T-helper 22 cell (primary cell): ENCODE results near the gene MEIOB.
"Not testable (repeated sequence)": the region's sequence is repeated elsewhere in the genome, so short reads cannot be mapped to it uniquely, and the experiment has no call there.

Experiments used
- DNase-seq: peaks from one replicate; pipeline ENCODE4 v3.0.0-alpha.2; 2020; ENCODE audit warnings: low read depth

Gene MEIOB

DNA sequence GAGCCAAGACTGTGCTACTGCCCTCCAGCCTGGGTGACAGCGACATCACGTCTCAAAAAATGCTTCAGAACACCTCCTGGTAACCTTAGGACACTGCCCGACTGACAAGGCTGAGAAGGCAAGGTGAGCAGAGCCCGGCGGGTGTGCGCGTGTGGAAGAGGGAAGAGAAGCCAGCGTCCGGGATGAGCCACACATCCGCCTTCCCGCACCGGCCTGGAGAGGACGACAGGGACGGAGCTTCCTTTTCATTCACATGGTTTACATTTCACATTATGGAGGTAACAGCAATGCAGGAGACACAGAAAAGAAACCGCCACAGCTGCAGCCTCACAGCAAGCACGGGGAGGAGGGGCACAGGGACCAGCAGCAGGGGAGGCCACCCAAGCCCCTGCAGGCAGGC lies 61.9 kb downstream of the MEIOB start:
- DNase-seq: no peak

DNA sequence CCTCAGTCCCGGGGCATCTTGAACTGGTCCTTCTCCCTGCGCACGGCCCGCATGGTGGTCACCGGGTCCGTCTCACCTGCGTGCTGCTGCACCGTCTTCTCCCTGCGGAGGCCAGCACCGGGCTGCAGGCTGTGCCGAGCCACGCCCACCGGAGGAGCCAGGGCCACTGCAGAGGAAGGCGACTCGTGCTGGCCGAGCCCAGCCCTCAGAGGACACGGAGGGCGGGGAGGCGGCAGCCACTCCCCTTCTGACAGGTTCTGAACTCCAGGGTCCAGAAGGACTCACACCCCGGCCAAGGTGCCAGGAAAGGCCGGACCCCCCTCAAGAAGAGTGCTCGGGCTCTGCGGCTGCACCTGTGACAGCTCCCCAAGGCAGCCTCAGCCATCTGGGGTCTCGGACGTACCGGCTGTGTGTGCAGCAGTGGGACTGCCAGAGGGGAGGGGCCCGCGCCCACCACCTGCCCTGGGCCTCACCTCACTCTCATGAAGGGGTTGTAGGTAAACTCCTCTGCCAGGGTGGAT lies 62.6 kb downstream of the MEIOB start:
- DNase-seq: no peak

DNA sequence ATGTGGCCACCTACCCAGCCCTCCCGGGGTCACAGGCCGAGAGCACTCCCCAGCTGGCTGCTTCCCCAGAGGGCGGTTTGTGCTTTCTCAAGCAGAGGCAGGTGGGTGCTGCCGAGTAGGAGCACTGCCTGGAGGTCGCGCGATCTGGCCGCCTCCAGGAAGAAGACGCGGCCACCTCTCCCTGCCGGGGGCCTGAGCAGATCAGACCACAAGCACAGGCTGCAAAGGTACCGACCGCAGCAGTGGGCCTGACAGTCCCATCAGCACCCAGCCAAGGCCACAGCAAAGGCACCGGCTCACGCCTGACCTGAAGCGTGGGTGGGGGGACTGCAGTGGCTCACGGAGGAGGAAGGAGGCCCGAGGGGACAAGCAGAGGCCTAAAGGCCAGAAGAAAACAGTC lies 63.3 kb downstream of the MEIOB start:
- no peak for DNase-seq

DNA sequence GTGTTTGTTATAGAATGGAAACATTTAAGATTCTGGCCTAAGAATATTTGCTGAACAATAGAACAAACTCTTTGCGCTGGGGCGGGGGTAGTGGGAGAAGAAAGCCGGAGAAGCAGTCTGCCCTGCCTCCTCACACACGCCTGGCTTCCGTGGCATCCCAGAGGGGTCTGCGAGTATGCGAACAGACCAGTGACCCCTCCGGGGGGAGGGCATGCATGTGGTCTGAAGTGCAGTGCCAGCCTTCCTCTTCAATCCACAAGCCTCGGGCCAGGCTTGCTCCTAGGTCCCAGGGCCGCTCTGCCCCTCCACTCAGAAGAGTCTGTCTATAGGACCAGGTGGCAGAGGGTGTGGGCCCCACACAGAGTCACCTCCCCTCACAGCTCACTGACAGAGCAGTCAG lies 64.3 kb downstream of the MEIOB start:
- DNase-seq: no peak

DNA sequence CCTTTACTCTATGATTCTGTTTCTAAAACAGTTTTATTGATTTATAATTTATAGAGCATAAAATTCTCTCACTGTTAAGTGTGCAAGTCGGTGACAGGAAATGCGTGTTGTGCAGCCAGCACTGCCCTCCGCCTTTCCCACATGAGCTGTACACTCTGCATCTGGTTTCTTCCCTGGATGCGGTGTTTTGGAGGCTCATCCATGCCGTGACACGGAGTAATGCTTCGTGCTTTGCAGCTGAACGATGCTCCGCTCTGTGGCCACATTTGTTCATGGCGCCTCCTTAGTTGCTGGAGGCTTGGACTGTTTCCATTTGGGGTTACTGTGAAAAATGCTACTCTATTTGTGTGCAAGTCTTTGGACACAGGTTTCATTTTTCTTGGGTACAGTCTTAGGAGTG lies 71.3 kb downstream of the MEIOB start:
- DNase-seq: no peak

DNA sequence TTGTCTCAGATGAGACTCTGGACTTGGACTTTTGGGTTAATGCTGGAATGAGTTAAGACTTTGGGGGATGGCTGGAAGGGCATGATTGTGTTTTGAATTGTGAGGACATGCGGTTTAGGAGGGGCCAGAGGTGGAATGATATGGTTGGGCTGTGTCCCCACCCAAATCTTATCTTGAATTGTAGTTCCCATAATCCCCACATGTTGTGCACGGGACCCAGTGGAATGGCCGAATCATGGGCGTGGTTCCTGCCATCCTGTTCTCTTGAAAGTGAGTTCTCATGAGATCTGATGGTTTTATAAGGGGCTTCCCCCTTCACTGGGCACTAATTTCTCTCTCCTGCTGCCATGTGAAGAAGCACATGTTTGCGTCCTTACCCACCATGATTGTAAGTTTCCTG lies 72.7 kb downstream of the MEIOB start:
- DNase-seq: not testable (repeated sequence)

DNA sequence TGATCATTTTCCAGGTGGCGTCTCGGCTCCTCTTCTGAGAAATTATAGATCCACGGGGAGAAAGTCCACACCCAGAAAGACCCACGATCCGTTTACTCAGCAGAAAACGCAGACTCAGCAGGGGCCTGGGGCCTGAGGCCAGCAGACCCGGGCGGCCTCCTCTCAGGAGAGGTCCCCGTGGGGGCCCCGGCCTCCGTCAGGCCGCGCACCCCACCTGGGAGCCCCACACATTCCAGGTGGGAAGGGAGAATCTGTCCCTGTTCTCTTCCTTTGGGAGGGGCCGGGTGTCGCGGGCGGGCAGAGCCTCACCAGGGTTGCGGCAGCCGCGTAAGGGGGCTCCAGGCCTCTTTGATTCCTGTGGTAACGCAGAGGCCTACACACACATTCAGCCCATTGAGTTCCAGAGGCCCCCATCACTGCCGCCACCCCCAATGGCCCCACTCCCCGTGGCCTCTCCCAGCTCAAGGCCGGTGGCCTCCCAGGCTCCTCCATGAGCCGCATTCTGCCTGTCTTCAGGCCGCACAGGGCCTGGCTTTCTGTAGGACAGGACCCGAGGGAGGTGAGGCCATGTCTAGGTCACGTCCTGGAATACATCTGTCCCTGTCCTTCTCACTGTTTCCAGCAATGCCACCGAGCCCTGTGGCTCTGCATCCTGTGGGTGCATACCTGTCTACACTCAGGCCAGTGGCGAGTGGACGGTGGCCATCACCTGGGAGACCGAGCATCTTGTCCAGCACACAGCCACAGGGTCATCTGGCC lies 76.9 kb downstream of the MEIOB start:
- DNase-seq: no peak

DNA sequence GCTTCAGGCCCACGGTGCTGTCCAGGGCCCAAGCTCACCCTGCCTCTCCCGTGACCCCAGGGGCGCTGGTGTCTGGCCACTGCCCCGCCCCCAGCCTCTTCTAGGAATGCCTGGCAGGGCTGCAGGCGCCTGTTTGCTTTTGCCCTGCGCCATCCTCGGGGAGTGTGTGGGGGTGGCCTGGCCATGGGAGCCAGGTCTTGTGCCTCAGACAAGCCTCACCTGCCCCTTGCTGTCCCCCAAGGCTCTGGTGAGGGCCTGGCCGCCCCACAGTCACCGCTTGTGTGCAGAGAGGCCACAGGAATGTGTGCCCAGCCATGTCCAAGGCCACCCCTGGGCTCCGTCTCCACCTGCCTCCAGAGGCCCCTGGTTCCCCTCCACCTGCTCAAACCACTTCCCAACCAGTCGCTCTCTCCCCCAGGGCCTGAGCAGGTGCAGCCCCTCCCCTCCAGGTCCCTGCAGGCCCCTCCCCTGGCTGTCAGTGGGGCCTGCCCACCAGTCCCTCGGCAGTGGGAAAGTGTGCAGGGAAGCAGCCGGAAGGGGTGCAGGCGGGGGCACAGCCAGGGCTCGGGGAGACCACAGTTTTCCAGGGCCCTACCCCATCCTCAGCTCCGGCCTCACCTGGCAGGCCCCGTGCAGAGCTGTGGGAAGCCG lies 77.6 kb downstream of the MEIOB start:
- DNase-seq: no peak

DNA sequence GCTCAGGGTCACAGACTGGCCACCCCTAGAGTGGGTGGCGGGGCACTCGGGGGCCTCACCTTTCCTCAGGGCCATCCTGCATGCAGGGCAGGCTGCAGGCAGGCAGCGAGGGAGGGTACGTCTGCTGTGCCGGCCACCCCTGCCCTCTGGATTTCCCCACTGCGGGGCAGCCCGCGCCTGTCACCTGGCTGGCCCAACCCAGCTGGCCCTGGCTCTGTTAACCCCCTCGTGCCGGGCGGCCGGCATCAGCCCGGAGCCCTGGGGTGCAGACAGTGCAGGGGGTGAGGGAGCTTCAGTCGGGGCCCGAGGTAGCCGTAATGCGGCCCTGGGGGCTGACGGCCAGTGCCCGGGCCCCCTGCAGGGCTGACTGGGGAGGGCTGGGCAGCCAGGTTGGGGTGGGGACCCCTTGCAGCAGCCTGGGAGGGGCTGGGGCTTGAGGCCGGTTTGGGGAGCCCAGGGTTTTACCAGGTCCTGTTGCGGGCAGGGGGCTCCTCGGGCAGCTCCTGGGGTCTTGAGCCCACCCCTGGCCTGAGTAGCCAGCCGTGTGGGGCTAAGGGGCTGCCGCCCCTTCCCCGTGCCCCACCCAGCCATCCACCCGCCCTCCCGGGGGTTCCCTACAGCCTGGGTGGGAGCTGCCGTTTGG lies 78.3 kb downstream of the MEIOB start, which contains the start of gene IGFALS:
Gene IGFALS (minus strand): TSS at position 128 of the 643 bp plus-strand sequence. CDS start 53 bp downstream, at position 75.
- no peak for DNase-seq

DNA sequence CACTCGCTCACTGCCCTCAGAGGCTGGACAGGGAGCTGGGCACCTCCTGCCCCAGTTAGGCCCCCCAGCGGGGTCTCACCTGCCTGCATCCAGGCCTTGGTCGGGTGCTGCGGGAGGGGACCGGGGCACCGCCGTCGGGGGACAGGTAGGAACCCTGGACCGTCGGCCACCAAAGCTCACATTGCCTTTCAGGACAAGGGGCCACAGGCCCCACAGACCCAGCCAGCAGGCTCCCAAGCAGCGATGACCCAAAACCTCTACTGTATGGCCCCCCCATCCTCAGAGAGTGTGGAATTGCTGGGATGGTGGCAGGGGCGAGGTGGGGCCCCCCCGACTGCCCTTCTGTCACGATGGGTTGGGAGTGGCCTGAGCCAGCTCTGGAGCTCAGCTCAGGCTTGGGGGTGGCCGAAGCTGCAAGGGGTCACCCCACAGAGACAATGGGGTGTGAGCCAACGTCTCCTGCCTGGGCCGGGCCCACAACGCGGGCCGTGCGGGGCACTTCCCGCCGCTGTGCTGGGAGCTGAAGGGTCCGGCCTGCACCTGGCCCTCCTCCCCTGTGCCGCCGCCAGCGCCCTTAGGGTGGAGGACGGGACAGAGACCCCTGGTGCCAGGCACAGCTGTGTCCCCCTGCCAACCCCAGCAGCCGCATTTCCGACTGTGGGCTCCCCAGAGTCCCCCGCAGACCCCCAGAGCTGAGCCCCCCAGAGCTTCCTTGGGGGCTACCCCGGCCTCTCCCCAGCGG lies 79.0 kb downstream of the MEIOB start:
- DNase-seq: no peak

DNA sequence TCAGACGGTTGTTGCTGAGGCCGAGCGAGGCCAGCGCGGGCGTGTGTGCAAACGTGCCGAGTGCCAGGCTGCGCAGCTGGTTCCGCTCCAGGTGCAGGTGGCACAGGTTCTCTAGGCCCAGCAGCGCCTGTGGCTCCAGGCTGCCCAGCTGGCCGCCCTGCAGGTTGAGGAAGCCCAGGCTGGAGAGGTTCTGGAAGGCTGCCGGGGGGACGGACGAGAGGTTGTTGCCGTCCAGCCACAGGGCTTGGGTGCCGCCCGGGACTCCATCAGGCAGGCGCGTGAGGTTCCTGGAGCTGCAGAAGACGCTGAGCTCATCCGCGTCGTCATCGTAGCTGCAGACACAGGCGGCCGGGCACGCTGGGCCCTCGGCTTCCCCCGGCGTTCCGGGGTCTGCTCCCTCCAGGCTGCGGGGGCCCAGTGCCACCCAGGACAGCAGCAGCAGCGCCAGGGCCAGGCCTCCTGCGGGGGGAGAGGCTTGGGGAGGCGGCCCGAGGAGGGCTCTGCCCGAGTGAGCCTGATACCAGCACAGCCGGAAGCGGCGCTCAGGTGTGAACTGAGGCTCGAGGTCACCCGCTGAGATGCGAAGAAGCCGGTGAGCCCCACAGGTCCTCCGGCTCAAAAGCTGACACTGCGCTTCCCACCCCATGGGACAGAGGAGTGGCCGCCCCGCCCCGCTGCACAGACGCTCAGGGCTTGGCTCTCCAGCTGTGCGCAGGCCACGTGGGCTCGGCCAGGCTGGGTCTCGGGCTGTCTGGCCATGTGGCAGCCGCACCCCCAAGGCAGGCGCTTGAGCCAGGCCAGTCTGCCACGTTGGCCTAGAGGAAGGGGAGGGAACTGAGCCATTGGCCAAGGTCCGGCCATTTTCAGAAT lies 79.8 kb downstream of the MEIOB start:
- no peak for DNase-seq

DNA sequence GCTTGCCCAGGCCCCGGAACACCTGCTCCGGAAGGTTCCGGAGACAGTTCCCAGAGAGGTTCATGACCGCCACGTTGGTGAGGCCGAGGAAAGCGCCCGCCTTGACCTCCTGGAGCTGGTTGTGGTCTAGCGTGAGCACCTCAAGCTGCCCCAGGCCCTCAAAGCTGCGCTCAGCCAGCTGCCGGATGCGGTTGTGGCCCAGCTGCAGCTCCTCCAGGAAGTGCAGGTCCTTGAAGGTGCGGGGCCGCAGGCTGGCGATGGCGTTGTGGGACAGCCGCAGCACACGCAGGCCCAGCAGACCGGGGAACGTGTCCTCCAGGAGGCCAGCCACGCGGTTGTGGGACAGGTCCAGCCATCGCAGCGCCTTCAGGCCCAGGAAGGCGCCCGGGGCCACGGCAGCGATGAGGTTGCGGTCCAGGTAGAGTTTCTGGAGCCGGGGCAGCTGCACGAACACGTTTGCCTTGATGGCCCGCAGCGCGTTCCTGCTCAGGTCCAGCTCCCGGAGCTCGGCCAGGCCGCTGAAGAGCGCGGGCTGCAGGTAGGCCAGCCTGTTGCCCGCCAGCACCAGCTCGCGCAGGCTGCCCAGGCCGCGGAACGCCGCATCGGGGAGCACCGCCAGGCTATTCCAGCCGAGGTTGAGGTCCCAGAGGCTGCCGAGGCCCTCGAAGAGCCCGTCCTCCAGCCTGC lies 80.6 kb downstream of the MEIOB start:
- DNase-seq: no peak

DNA sequence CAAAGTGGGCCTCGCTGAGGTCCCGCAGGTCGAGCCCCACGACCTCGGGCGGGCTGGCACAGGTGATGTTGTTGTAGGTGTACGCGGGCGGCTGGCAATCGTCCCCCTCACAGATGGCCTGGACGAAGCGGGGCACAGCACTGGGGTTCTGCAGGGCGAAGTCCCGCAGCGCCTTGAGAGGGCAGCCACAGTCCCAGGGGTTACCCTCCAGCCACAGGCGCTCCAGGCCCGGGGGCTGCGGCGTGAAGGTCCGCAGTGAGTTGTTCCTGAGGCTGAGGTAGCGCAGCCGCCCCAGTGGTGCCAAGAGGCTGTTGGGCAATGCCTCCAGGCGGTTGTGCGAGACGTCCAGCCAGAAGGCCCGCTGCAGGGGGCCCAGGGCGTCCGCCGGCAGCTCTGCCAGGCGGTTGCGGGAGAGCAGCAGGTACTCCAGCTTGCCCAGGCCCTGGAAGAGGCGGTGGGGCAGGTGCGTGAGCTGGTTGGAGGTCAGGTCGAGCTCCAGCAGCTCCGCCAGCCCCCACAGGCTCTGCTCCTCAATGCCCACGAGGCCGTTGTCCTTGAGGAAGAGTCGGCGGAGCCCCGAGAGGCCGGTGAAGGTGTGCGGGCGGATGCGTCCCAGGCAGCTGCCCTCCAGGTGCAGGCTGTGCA lies 81.2 kb downstream of the MEIOB start:
- DNase-seq: no peak

DNA sequence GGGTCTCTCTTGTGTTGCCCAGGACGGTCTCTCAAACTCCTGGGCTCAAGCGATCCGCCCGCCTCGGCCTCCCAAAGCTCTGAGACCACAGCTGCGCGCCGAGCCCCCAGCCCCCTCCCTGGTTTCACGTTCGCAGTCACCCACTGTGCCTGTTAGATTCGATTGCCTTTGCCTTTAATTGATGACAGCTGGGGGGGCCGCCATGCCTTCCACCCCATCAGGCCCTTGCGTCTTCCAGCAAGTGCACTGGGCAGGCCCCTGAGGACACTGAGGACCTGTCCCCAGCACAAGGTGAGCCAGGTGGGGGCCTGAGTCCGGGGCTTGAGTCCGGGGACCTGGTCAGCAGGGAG lies 81.7 kb downstream of the MEIOB start:
- DNase-seq: no peak

DNA sequence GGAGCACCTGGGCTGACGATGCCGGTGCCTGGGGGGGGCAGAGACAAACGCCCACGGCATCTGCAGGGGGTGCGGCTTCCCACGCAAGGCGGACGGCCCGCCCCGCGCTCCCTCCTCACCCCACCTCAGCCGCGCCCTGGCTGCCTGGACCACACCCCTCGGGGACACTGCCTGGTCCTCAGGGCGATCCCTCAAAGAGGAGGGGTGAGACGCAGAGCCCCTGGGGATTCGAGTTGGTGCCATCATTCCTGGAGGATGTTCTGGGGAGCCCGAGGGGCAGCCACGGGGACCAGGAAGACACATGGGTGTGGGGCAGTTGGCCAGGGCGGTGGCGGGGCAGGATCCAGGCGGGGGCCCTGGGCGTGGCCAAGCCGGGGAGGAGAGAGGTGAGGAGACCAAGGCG lies 82.3 kb downstream of the MEIOB start:
- no peak for DNase-seq

DNA sequence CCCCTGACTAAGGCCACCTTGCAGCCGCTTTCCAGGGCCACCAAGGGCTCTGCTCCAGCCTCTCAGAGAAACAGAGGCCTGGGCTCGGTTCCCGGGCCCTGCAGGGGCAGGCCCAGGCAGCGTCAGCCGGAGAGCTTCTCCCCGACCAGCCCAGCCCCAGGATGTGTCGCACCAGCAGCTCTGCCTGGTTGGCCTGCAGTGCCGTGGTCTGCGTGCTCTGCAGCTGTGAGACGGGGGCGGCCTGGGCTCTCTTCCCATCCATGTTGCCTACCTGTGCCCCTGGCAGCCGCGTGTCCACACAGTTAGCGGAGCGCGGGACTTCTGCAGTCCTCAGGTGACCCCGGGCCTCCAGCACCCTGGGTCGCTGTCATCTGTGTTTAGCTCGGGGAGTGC lies 83.3 kb downstream of the MEIOB start:
- no peak for DNase-seq

DNA sequence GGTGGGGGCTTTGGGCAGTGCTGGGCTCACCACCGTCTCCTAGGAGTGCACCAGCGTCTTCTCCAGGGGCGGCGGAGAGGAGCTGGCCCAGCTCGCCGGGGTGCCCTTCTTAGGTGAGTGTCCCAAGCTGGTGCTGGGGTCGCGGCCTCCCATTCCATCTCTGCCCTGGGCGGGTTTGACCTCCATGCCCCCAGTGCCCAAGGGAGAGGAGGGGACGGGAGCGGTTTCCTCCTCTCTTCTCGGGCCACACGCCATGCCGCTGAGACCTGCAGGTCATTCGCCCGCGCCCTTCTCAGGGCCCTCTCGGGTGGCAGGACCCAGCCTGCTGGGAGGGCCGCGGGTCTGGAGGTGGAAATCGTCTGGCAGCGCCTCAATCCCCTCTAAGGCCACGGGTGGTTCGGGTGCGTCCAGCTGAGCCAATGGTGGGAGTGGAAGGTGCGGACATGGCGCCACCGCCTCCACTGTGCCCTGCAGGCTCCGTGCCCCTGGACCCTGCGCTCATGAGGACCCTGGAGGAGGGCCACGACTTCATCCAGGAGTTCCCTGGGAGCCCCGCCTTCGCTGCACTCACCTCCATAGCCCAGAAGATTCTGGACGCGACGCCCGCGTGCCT lies 83.8 kb downstream of the MEIOB start:
- DNase-seq: no peak

DNA sequence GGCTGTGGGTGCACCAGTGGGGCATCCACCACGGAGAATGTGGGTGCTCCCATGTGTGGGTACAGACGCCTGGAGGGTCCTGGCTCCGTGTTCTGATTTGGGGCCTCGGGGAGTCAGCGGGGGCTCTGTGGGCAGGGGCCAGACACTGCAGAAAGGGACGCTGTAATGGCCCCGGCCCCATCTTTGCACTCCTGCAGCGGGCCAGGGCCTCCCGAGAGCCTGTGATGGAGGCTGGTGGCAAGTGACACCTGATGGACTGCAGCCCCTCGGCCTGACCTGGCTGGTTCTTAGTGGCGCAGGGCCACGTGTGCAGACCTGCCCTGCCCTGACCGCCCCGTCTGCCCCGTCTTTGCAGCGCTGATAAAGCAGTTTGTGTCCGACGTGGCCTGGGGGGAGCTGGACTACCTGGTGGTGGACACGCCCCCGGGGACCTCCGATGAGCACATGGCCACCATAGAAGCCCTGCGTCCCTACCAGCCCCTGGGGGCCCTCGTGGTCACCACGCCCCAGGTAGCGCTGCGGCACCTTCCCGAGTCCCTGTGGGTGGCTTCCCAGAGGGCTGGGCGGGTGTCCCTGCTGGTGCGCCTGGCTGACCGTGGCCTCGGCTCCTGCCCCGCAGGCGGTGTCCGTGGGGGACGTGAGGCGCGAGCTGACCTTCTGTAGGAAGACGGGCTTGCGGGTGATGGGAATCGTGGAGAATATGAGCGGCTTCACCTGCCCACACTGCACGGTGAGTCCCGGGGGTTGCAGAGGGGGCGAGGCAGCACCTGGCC lies 84.5 kb downstream of the MEIOB start:
- no peak for DNase-seq

DNA sequence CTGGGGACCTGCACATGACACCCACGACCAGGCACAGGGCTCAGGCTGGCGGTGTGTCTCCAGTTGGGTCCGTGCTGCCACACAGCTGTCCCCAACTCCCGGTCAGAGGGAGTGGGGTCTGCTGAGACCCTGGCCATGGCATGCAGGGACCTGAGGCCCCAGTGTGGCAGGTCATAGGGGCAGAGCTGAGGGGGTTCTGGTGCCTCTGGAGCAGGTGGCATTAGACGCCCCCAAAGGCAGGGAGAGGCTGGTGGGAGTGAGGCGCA lies 85.0 kb downstream of the MEIOB start:
- no peak for DNase-seq
